AG08396 (cell line): ENCODE measurements around the gene SPATA45.
"Not testable (repeated sequence)": the region's sequence is repeated elsewhere in the genome, so short reads cannot be mapped to it uniquely, and the experiment has no call there.

Experiments used
- DNase-seq: peaks from one replicate; pipeline ENCODE4 v3.0.0; 2012; ENCODE audit warnings: low spot score, mixed read lengths

SPATA45 gene

GRCh38 chr1:212847549-212847948 lies at the start of gene SPATA45:
Gene SPATA45 (minus strand): TSS chr1:212847649. CDS start chr1:212836149, 11,500 bp downstream.
- no peak for DNase-seq

GRCh38 chr1:212892108-212892507 lies 44.7 kb upstream of the SPATA45 start:
- no peak for DNase-seq

DNA sequence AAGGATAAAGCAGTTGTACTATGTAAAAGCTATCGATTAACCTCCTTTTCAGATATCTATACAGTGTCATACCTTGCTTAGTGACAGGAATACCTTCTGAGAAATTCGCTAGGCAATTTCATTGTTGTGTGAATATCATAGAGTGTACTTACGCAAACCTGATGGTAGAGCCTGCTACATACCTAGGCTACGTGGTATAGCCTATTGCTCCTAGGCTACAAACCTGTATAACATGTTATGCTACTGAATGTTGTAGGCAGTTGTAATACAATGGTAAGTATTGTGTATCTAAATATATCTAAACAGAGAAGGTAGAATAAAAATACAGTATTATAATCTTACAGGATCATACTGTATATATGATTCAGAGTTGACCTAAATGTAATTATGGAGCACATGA lies 37.1 kb upstream of the SPATA45 start:
- DNase-seq: no peak

GRCh38 chr1:212879947-212880690 lies 32.7 kb upstream of the SPATA45 start:
- DNase-seq: no peak

DNA sequence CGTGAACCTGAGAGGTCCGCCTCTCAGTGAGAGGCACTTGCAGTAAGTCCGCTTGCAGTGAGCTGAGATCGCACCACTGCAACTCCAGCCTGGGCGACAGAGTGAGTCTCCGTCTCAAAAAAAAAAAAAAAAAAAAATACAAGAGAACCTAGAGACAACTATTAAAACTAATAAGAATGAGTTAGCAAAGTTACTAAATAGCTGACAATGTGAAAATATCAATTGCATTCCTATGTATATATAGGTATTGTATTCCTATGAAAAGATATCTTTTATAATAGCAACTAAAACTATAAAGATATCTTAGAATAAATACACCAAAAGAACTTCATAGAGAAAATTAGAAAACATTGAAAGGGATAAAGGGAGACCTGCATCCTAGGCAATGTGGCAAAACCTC lies 31.0 kb upstream of the SPATA45 start:
- no peak for DNase-seq

DNA sequence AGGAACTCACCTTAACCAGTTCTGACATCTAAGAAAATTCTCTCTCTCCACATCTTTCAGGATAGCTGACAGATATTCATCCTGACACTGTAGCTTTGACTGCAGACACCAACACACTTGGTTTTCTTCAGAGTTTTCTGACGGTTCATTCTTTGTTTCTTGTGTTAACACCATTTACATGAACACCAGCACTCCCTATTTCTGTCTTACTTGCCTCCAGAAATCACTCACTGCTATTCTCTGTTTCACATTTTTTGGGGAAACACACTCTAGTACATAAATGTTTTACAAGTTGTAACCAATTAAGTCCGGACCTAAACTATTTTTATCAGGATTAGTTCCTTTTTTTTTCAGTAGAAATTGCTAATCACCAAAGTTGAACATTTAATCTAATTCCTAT lies 26.1 kb upstream of the SPATA45 start:
- no peak for DNase-seq

GRCh38 chr1:212871976-212872375 lies 24.5 kb upstream of the SPATA45 start:
- DNase-seq: no peak

DNA sequence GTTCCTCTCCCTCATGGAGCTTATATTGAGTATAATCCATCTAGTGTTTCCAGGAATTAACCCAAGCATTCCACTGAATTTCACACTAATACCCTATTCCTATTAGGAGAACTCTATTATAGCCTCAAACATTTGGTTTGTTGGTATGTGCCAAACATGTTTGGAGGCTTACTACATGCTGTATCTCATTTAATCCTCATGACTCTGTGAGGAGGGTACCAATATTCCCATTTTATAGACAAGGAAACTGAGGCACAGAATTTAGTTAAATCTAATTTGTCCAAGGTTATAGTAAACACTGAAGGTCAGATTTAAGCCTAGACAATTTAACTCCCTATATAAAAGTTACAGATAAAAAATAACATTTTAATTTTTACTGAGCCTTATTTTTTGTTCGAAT lies 19.7 kb upstream of the SPATA45 start:
- DNase-seq: no peak

- no peak for DNase-seq
Observed at GRCh38 chr1:212864201-212864600, 16.8 kb upstream of the SPATA45 start.

DNA sequence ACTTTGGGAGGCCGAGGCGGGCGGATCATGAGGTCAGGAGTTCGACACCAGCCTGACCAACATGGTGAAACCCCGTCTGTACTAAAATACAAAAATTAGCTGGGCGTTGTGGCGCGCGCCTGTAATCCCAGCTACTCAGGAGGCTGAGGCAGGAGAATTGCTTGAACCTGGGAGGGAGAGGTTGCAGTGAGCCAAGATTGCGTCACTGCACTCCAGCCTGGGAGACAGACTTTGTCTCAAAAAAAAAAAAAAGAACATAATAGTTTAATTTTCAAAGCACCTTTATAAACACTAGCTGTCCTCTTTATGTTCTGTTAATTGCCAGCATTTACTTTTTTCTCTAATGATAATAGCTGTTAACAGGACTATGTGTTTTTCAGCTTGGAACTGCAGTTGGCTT lies 15.9 kb upstream of the SPATA45 start:
- not testable (repeated sequence) for DNase-seq

GRCh38 chr1:212862111-212862690 lies 14.8 kb upstream of the SPATA45 start:
- DNase-seq: no peak

DNA sequence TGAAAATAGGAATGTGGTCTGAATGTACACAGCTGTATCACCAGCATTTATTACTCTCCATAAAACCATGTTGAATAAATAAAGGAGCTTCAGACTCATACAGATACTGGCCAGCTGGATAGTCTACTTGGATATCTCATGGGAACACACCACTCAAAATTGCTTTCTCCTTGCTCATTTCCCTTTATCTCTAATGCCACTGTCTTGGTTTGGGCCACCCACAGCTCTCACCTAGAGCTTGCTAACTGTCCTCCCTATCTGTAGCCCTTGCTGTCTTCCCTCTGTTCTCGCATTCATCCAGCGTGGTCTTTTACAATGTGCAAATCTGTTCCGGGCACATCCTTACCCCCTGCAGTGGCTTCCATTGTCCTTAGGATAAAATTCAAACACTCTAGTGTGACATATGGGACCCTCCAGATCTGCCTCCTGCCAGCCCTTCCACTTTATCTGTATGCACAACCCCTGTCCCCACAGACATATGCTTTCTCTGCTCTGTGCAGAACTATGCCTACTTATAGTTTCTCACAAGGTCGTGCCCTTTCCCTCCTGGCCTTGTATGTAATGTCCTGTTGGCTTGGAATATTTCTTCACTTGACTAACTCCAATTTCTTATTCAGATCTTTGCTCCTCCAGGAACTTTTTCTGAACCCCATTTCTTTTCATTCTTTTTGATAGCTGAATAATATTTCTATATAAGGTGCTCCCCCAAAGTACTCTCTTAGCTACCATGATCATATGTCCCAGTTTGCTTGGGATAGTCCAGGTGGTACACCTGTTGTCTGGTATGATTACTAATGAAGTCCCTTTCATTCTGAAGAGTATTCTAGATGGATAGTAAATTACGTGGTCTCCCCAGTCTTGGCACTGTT lies 13.5 kb upstream of the SPATA45 start:
- no peak for DNase-seq

DNA sequence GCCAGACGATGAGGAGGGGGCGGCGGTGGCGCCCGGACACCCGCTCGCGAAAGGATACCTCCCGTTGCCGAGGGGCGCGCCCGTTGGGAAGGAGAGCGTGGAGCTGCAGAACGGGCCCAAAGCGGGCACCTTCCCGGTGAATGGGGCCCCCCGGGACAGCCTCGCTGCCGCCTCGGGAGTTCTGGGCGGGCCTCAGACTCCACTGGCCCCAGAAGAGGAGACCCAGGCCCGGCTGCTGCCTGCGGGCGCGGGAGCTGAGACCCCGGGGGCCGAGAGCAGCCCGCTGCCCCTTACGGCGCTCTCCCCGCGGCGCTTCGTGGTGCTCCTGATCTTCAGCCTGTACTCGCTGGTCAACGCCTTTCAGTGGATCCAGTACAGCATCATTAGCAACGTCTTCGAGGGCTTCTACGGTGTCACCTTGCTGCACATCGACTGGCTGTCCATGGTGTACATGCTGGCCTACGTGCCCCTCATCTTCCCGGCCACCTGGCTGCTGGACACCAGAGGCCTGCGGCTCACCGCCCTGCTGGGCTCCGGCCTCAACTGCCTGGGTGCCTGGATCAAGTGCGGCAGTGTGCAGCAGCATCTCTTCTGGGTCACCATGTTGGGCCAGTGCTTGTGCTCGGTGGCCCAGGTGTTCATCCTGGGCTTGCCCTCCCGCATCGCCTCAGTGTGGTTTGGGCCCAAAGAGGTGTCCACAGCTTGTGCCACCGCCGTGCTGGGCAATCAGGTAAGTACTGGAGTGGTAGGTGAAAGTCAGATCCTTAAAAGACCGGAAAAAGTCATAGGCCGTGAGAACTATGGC lies 11.2 kb upstream of the SPATA45 start:
- DNase-seq: peak; percentile 43

DNA sequence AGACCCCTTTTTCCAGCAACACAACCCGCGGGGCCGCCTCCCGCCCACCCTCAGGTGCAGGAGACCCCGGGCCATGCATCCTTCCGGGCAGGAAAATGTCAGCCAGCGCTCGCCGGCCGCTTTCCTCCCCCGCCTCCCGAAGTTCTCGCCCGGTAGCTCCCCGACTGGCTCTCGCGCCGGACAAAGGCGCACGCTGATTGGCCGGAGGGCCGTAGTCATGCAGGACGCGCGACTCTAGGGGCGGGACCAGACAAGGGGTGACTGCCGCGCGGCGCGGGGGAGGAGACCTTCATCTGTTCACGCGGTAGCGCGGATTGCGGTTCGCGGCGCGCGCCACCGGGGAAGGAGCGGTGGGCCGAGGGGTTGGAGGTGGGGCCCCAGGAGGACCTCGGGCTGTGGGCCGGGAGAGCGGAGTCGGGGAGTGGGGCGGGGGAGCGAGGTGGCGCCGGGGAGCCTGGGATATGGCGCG lies 10.6 kb upstream of the SPATA45 start, which contains the start of gene FLVCR1:
FLVCR1 (plus strand) TSS at position 284 of the 469 bp plus-strand sequence; CDS start at position 462, 178 bp downstream.
- DNase-seq: peak; percentile 98

GRCh38 chr1:212856755-212857154 lies 9.3 kb upstream of the SPATA45 start:
- DNase-seq: no peak

GRCh38 chr1:212853658-212854057 lies 6.2 kb upstream of the SPATA45 start:
- DNase-seq: no peak

GRCh38 chr1:212852105-212852688 lies 4.7 kb upstream of the SPATA45 start:
- no peak for DNase-seq

GRCh38 chr1:212844521-212844920 lies 2.9 kb downstream of the SPATA45 start:
- not testable (repeated sequence) for DNase-seq

DNA sequence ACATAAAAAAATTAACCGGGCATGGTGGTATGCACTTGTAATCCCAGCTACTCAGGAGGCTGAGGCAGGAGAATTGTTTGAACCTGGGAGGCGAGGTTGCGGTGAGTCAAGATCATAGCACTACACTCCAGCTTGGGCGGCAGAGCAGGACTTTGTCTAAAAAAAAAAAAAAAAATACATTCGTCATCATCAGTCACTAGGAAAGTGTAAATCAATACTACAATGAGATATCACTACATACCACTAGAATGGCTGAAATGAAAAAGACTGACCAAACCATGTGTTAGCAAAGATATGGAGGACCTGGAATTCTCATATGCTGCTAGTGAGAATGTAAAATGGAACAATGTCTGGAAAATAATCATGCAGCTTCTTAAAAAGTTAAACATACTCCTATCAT lies 9.3 kb downstream of the SPATA45 start:
- DNase-seq: no peak

- DNase-seq: not testable (repeated sequence)
Observed at GRCh38 chr1:212833211-212834207, 13.9 kb downstream of the SPATA45 start.
